GM12892 (cell line): ENCODE results near the gene GRM7.

Experiments
- POLR2A ChIP-seq: IDR thresholded peaks from 2 replicates; pipeline ENCODE4 v1.6.1; 2011; ENCODE audit warnings: low read depth, low read length, control low read depth
- POLR2AphosphoS5 ChIP-seq: IDR thresholded peaks from 2 replicates; pipeline ENCODE4 v1.6.1; 2011; ENCODE audit warnings: low read depth, low read length, control low read depth
- TAF1 ChIP-seq: IDR thresholded peaks from 2 replicates; pipeline ENCODE4 v1.6.1; 2011; ENCODE audit warnings: low read depth, mild to moderate bottlenecking, control low read depth, low read length, borderline replicate concordance

- no peak for TF ChIP-seq POLR2A
- TF ChIP-seq POLR2AphosphoS5, result no peak
- no peak for TF ChIP-seq TAF1
Observed at GRCh38 chr3:7205962-7206361, 345.0 kb downstream of the GRM7 start.
